Central memory CD8-positive, alpha-beta T cell (primary cell): ENCODE data around the gene COL4A2.

Experiments
- ATAC-seq: fragments of 150-1000 bp; cut with Tn5 transposase; replicated peaks from 2 replicates; pipeline ENCODE4 v1.10.0; 2022; ENCODE audit warnings: mild to moderate bottlenecking, moderate FRiP score, moderate number of reproducible peaks; ENCODE audit not compliant: poor library complexity, severe bottlenecking; ENCODE audit errors: extremely low read depth
- DNase-seq, 2 donors: peaks; one replicate each; pipeline ENCODE4 v3.0.0; 2021; ENCODE audit warnings: low spot score in 2 of 2
- H3K27ac Mint-ChIP-seq: one replicate; pipeline ENCODE4 v1.8.0; 2022; ENCODE audit warnings: low read depth, mild to moderate bottlenecking, moderate library complexity, mixed read lengths
- H3K27me3 Mint-ChIP-seq: one replicate; pipeline ENCODE4 v1.8.0; 2022; ENCODE audit warnings: mixed read lengths
- H3K36me3 Mint-ChIP-seq: one replicate; pipeline ENCODE4 v1.8.0; 2022; ENCODE audit warnings: mild to moderate bottlenecking, moderate library complexity, mixed read lengths; ENCODE audit not compliant: insufficient read depth
- H3K4me1 Mint-ChIP-seq: one replicate; pipeline ENCODE4 v1.8.0; 2022; ENCODE audit warnings: mixed read lengths
- H3K4me3 Mint-ChIP-seq: one replicate; pipeline ENCODE4 v1.8.0; 2022; ENCODE audit warnings: mild to moderate bottlenecking, moderate library complexity, mixed read lengths
- H3K9me3 Mint-ChIP-seq: one replicate; pipeline ENCODE4 v1.8.0; 2022; ENCODE audit warnings: mixed read lengths

COL4A2 gene

GRCh38 chr13:110338441-110339101, 31.5 kb downstream of the COL4A2 start:
- peaks cover 53% of the 10 kb centered on the region for H3K27me3 Mint-ChIP-seq
- ATAC-seq (no peak), DNase-seq (no peak)
- no peak overlapping the region for H3K27ac Mint-ChIP-seq
- H3K36me3 Mint-ChIP-seq, result no peaks in the 10 kb centered on the region
- peaks cover 17% of the 10 kb centered on the region for H3K4me1 Mint-ChIP-seq
- H3K9me3 Mint-ChIP-seq, result peaks cover under 1% of the 10 kb centered on the region
- no peak overlapping the region for H3K4me3 Mint-ChIP-seq

- Mint-ChIP-seq H3K4me3 (no peak overlapping the region), H3K9me3 (no peaks in the 10 kb centered on the region), H3K27ac (no peak overlapping the region)
Measured at GRCh38 chr13:110339263-110339662, 32.2 kb downstream of the COL4A2 start.

GRCh38 chr13:110339975-110340550, 33.0 kb downstream of the COL4A2 start:
- Mint-ChIP-seq H3K27ac (no peak overlapping the region), H3K27me3 (peaks cover 41% of the 10 kb centered on the region), H3K4me3 (peak overlapping the region; percentile 17), H3K9me3 (no peaks in the 10 kb centered on the region), H3K36me3 (no peaks in the 10 kb centered on the region), H3K4me1 (peaks cover 17% of the 10 kb centered on the region)
- ATAC-seq (no peak), DNase-seq (no peak)

More at GRCh38 chr13:110339263-110339662, 32.2 kb downstream of the COL4A2 start:
- DNase-seq (no peak), ATAC-seq (no peak)
- peaks cover 17% of the 10 kb centered on the region for H3K4me1 Mint-ChIP-seq
- H3K36me3 Mint-ChIP-seq, result no peaks in the 10 kb centered on the region
- peaks cover 49% of the 10 kb centered on the region for H3K27me3 Mint-ChIP-seq

GRCh38 chr13:110340812-110341444, 33.8 kb downstream of the COL4A2 start:
- no peak for DNase-seq
- no peak for ATAC-seq
- Mint-ChIP-seq H3K36me3 (no peaks in the 10 kb centered on the region), H3K27me3 (peaks cover 32% of the 10 kb centered on the region), H3K4me3 (no peak overlapping the region), H3K4me1 (peaks cover 17% of the 10 kb centered on the region), H3K27ac (no peak overlapping the region), H3K9me3 (no peaks in the 10 kb centered on the region)

- DNase-seq, result no peak
- no peak overlapping the region for H3K4me3 Mint-ChIP-seq
- H3K4me1 Mint-ChIP-seq, result peaks cover 17% of the 10 kb centered on the region
- H3K27me3 Mint-ChIP-seq, result peaks cover 28% of the 10 kb centered on the region
- ATAC-seq, result no peak
- no peaks in the 10 kb centered on the region for H3K9me3 Mint-ChIP-seq
- no peaks in the 10 kb centered on the region for H3K36me3 Mint-ChIP-seq
- H3K27ac Mint-ChIP-seq, result no peak overlapping the region
Measured at GRCh38 chr13:110341445-110342244, 34.6 kb downstream of the COL4A2 start.

- DNase-seq, result no peak
- no peak overlapping the region for H3K4me3 Mint-ChIP-seq
- peaks cover 28% of the 10 kb centered on the region for H3K27me3 Mint-ChIP-seq
- peaks cover 1% of the 10 kb centered on the region for H3K36me3 Mint-ChIP-seq
- no peak overlapping the region for H3K27ac Mint-ChIP-seq
- H3K4me1 Mint-ChIP-seq, result peaks cover 17% of the 10 kb centered on the region
- no peaks in the 10 kb centered on the region for H3K9me3 Mint-ChIP-seq
- ATAC-seq, result no peak
Measured at GRCh38 chr13:110342474-110342873, 35.4 kb downstream of the COL4A2 start.

- no peaks in the 10 kb centered on the region for H3K9me3 Mint-ChIP-seq
- H3K27me3 Mint-ChIP-seq, result peaks cover 28% of the 10 kb centered on the region
- ATAC-seq (no peak), DNase-seq (no peak)
- no peak overlapping the region for H3K4me3 Mint-ChIP-seq
- H3K27ac Mint-ChIP-seq, result no peak overlapping the region
- H3K4me1 Mint-ChIP-seq, result peaks cover 17% of the 10 kb centered on the region
- H3K36me3 Mint-ChIP-seq, result peaks cover 1% of the 10 kb centered on the region
Measured at GRCh38 chr13:110343241-110343865, 36.3 kb downstream of the COL4A2 start.

GRCh38 chr13:110344320-110344719, 37.2 kb downstream of the COL4A2 start:
- peaks cover 20% of the 10 kb centered on the region for H3K27me3 Mint-ChIP-seq
- DNase-seq (no peak), ATAC-seq (no peak)
- no peak overlapping the region for H3K27ac Mint-ChIP-seq
- no peak overlapping the region for H3K4me3 Mint-ChIP-seq
- peaks cover 1% of the 10 kb centered on the region for H3K36me3 Mint-ChIP-seq
- peaks cover 17% of the 10 kb centered on the region for H3K4me1 Mint-ChIP-seq
- no peaks in the 10 kb centered on the region for H3K9me3 Mint-ChIP-seq

GRCh38 chr13:110345266-110345665, 38.2 kb downstream of the COL4A2 start:
- peaks cover 14% of the 10 kb centered on the region for H3K4me1 Mint-ChIP-seq
- peaks cover 10% of the 10 kb centered on the region for H3K27me3 Mint-ChIP-seq
- no peak for DNase-seq
- no peak for ATAC-seq
- H3K27ac Mint-ChIP-seq, result no peak overlapping the region
- no peaks in the 10 kb centered on the region for H3K9me3 Mint-ChIP-seq
- peaks cover 1% of the 10 kb centered on the region for H3K36me3 Mint-ChIP-seq
- no peak overlapping the region for H3K4me3 Mint-ChIP-seq

GRCh38 chr13:110345701-110346100, 38.6 kb downstream of the COL4A2 start:
- Mint-ChIP-seq H3K27ac (no peak overlapping the region), H3K4me1 (peaks cover 9% of the 10 kb centered on the region), H3K9me3 (no peaks in the 10 kb centered on the region), H3K27me3 (peaks cover 6% of the 10 kb centered on the region), H3K4me3 (no peak overlapping the region), H3K36me3 (peaks cover 1% of the 10 kb centered on the region)
- DNase-seq (no peak), ATAC-seq (no peak)

- no peak for ATAC-seq
- peaks cover 9% of the 10 kb centered on the region for H3K27me3 Mint-ChIP-seq
- H3K9me3 Mint-ChIP-seq, result no peaks in the 10 kb centered on the region
- H3K4me1 Mint-ChIP-seq, result no peaks in the 10 kb centered on the region
- H3K4me3 Mint-ChIP-seq, result no peak overlapping the region
- H3K36me3 Mint-ChIP-seq, result peaks cover 1% of the 10 kb centered on the region
- H3K27ac Mint-ChIP-seq, result no peak overlapping the region
- DNase-seq, result no peak
Measured at GRCh38 chr13:110346661-110347067, 39.6 kb downstream of the COL4A2 start.

- Mint-ChIP-seq H3K36me3 (peaks cover 1% of the 10 kb centered on the region), H3K9me3 (no peaks in the 10 kb centered on the region), H3K27ac (no peak overlapping the region), H3K27me3 (peaks cover 10% of the 10 kb centered on the region), H3K4me1 (no peaks in the 10 kb centered on the region), H3K4me3 (no peak overlapping the region)
- no peak for ATAC-seq
- no peak for DNase-seq
Measured at GRCh38 chr13:110347088-110347487, 40.0 kb downstream of the COL4A2 start.
